Cerebellar nuclear complex (tissue), 1 donor: ENCODE results near the gene ARHGAP10.

Experiments
- DNase-seq, 2 experiments: peaks; one replicate each; lab custom pipeline; 2025; lab: John Stamatoyannopoulos, UW

The ARHGAP10 gene

DNA sequence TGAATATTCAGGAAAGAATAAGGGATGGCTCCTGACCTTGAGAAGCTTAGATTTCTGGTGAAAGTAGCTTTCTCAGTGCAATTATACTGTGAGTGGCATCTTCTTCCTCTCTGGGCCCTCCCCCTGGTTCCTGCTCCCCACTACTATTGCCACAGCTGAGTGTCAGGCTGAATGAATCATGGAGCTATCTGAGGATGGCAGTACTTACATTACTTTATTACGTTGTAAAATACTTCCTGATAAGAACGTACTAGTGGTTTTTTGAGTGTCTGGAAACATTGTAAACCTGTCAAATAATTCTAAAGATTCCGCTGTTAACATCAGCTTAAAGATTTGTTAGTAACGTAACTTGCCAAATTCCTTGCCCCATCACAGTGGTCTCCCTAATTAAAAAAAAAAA lies 36.2 kb downstream of the ARHGAP10 start:
- no peak for DNase-seq

DNA sequence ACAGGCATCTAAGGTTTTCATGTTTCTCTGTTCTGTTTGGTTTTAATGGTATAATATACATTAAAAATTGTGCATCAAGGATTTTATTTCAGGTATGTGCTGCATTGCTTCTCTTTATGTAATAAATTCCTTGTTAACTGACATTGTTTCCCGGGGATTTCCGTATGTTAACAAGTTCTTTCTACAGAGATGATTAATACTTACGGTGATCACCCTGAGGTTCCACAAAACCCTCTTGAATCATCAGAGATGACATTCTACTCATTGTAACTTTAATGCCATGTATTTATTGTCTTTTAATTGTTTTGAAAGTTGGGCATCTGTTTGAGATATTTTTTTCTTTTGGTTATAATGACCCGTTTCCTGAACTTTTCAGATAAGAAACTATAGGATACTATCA lies 37.5 kb downstream of the ARHGAP10 start:
- no peak for DNase-seq

DNA sequence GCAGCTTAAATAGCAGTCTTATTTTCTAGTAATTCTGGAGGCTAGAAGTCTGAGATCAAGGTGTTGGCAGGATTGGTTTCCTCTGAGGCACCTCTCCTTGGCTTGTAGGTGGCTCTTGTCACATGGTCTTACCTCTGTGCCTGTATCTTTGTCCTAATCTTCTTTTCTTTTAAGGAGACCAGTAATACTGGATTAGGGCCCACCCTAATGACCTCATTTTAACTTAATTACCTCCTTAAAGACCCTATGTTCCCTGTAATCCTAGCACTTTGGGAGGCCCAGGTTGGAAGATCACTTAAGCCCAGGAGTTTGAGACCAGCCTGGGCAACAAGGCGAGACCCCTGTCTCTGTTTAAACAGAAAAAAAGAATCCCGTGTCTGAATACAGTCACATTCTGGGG lies 38.9 kb downstream of the ARHGAP10 start:
- DNase-seq: no peak

DNA sequence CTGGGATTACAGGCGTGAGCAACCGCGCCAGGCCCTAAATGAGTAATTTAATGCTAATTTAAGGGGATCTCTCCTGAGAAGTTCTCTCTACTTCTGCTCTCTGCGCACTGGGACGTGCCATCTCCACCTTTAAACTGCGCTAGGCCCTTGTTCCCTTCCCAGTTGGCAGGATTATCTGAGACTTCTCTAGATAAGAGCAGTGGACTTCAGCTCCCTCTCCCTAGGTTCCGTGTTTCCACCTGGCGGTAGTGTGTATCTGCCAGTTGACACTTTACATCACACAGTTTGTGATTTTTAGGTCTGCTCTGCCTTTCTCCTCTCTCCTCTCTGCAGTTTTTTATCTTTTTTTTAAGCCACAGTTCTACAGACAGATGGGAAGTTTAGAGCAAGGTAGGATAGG lies 40.2 kb downstream of the ARHGAP10 start:
- DNase-seq: no peak

DNA sequence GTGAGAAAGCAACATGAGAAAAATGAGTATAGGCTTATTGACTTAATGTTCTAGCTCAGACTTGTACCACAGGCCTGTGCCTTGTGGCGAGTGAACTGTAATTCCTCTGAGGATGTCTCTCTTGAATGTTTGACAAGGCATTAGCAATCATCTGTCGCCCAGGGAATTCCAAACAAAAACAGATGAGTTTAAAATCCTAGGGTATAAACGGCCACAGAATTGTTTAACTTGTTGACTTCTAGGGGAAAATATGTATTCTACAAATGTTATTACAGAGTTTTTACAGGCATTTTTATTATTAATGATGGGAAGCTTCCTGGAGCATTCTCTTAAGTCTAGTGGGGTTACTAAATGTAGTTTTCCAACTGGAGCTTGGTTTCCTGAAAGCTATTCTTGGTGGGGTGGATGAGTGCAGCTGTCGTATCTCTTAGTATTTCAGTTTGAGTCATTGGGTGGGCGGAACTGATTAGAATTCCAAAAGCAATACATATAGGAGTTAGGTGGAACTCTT lies 40.6 kb downstream of the ARHGAP10 start:
- DNase-seq: no peak

DNA sequence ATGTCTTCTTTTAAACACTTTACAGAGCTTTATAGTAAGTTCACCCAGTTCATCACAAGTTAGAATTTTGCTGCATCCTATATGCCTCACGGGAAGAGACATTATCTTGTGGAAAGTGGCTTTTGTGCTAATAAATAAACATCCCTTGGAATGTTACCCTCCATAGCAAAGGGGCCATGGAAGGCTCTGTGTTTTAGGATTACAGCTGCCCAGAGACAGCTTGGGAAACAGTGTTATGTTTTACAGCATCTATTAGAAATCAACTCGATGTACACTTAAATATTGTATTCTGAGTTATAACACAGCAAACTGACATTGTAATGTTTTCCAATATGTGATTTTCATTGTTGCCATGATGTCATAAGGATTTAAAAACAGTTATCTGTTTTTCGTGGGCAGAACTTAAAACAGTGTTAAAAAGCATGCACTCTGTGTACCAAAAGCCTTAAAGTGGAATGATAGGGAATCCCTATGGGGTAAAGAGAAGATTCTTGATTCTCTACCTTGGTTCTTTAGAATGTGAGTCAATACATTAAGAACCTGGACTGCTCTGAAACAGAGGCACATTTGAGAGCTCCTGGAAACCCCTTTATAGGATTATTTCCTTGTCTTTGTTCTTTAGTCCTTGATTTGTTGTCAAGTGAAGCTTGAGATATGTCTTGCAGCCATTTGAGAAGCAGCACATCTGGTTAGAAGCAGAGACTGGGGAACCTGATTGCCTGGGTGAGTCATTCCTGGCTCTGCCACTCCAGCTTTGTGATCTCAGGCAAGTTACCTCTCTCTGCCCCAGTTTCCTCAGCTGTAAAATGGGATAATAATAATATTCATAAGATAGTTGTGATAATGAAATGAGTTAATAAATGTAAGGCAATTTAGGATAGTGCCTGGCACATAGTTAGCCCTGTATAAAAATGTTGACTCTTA lies 41.6 kb downstream of the ARHGAP10 start:
- no peak for DNase-seq

DNA sequence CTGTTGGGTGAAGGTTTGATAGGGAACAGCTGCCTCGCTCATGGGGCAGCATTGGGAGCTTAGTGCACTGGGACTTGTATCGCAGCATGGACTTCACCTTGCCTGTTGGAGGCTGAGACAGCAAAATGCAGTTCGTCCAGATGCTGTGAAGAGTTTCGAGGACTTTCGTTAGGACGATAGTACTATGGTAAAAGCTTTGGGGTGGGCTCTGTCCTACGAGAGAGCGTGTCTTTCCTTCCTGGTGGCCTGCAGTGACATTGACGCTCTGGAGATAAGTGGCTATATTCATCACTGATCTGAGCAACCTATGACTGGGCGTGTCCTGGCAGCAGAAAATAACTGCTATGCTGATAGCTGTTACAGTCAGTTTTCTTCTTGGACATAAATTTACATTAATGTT lies 44.8 kb downstream of the ARHGAP10 start:
- DNase-seq: no peak

DNA sequence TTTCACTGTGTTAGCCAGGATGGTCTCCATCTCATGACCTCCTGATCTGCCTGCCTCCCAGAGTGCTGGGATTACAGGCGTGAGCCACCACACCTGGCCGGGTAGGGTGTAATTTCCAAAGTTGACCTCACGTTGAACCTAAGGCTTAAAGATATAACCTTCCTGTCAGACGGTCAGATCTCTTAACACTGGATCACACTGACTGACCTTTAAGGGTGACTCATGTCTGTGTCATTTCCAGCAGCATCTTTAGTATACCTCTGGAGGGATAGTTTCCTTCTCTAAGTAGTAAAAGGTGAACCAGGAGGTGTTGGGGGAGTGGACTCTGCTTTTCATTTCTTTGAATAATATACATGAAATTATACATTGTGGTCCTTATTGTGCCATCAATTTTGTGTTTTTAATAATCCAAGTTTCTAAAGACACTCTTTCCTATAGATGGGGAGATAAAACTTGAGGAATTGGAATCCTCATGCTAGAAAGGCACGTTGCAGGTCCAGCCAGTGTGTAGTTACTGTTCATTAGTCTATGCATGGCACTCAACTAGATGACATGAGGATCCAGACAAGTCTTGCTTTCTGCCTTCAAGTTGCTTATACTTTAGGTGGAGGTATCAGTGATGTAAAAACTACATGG lies 45.7 kb downstream of the ARHGAP10 start:
- no peak for DNase-seq

DNA sequence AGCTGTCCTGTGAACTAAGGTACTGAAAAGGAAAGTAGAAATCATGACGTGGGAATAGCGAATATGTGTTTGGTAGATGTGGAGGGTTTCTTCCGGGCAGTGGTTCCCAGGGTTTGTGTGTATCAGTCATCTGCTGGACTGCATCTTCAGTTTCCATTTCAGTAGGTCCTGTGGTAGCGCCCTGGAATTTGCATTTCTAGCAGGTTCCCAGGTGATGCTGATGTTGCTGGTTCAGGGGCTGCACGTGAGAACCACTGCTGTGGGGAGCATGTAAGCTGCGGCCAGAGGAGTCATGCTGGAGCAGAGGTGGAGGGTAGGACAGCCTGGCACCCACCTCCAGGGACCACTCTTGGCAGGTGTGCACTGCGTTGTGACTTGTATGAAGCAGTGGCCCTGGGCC lies 47.1 kb downstream of the ARHGAP10 start:
- no peak for DNase-seq

DNA sequence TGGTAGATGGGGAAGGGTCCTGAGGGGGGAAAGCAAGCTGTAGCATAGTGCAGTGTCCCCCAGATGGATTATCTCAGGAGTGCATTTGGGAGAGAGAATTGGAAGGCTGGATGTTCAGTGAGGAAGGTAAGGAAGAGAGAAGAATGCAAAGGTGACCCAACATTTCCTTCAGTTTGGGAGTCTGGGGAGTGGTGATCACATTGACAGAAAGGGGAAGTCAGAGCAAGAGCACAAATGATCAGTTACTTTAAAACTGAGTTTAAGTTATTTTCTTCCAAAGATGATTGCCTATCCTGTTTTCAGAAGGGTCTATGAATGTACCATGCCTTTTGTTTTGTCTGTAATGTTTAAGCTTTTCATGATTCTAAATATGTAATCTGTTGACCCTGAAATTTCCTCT lies 47.6 kb downstream of the ARHGAP10 start:
- DNase-seq: no peak

DNA sequence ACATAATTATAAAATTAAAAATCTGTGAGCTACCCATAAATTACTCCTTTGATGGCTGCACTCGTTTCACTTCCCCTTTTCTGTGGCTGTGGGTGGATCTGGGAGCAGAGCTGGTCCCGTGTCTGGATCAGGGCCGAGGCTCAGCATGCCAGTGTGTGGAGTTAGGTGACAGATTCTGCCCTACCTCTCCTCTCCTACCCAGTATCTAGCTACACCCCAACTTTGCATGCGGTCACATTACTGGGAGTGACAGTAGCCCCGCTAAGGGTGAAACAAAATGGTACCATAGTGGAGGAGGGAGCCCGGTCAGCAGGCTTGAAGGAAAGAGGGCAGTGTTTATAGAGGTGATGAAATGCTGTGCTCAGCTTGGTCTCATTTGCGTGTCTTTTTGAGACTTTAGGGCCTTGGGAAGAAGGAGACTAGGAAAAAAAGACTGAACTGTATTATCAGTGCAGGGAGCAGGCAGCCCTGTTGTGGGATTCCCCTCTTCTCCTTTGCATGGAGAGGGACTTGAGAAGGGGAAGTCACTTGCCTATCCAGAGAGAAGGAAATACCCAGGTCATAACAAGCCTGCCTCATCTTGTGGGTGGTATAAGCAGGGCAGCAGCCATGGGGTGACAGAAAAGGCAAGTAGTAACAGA lies 48.4 kb downstream of the ARHGAP10 start:
- DNase-seq: no peak

DNA sequence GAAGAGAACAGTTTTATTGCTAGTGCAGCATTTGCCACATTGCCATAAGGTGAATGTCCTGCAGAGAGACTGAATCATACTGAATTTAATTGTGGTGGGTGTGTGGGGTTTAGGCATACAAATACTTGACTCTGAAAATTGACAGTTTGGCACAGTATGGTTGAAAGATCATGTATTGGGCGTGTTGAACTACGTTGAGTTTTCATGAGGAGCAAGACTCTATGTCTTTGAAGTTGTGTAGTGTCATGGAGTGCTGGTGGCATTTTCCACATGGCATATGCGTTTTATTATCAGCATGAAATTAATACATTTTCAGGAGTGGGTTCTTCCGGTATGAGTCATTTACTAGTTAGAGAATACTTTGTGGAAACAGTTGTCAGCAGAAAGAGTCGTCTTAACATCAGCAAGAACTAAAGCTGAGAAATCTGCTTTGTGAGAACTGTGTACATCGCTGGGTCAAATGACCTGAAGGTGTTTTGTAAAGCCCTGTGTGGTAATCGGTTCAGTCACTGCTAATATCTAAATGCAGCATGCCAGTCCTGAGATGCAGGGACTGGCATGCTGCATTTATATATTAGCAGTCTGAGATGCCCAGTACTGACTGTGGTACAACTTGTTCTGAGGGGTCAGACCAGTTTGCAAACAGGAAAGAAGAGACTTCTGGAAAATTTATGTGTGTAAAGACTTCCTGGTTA lies 50.3 kb downstream of the ARHGAP10 start:
- no peak for DNase-seq

DNA sequence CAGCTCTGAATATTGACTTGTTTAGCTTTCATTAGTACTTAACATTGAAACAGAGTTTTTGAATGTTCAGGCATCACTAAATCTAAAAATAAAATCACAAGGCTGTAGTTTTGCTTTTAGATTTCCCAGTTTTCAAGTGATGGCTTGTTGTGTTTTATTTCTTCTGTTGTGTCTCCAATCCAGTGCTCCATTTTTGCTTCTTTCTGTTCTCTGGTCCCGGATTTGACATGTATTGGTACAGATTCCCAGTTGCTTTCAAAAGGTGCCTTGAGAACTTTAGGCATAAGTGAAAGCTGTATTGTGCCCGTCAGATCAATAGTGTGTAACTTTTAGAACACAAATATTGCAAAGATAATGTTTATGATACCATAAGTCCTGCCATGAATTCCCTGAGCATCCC lies 53.2 kb downstream of the ARHGAP10 start:
- no peak for DNase-seq

DNA sequence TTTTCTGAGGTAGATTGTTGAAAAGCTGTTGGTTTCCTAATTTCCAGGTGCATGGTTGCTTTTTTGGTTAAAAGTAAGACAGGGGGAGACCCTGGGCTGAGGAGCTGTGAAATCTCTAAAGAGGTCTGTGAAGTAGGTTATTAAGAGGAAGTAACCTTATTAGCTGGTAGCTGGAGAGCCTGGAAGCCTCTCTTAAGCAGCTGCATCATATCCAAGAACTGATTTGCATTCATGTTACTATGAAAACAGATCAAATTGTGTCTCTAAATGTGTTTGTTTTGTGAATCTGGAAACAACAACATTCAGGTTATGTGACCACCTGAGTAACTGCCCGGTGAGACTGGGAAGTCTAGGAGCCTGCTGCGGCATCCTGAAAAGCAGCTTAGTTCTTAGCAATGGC lies 54.1 kb downstream of the ARHGAP10 start:
- DNase-seq: no peak

DNA sequence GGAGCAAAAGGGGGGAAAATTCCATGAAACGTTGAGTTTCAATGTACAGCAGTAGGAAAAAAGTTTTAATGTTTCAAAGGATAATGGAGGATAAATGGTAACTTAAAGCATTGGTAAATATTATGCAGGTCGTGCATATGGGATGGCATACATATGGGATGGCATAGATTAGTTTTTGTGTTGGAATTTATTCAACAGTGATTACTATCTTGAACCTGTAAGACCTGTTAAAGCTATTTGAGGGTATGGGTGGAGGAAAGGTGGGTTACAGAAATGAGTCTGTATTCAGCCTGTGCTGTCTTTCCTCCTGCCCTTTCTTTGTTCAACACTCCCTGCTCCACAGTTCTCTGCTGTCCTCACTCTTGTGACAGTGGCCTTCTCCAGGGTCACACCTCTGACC lies 54.6 kb downstream of the ARHGAP10 start:
- DNase-seq: no peak

DNA sequence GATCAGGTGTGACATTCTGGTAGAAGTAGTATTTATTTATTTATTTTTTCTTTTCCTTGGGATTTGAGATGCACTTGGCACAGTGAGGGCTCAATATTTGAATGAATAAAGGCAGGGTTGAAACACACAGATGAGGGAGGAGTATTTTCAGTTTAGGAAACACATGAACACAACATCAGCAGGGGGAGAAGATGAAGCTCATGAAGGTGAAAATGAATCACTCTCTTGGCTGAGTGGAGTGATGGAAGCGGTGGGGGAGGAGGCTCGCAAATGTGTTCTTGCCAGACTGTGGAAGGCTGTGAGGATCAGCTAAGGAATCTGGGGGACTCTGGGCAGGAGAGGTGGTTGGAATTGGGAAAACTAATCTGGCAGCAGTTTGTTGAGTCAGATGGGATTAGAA lies 55.3 kb downstream of the ARHGAP10 start:
- DNase-seq: no peak

DNA sequence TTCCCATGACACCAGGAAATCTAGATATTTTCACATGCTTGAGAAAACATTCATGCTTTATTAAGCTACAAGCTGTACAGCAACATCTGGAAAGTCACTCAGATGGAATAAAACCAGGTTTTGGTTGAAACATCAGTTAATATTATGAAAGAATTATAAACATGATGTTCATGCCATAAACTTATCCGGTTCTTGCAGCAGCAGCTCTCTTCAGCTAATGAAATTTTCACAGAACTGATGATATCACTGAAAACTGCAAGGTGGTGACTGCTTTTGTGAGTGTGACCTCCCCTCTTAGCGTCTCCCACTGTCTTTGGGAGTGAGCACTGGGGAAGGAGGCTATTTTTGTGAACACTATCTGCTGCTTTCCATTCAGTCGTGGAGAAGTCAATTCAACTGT lies 56.9 kb downstream of the ARHGAP10 start:
- DNase-seq: no peak

DNA sequence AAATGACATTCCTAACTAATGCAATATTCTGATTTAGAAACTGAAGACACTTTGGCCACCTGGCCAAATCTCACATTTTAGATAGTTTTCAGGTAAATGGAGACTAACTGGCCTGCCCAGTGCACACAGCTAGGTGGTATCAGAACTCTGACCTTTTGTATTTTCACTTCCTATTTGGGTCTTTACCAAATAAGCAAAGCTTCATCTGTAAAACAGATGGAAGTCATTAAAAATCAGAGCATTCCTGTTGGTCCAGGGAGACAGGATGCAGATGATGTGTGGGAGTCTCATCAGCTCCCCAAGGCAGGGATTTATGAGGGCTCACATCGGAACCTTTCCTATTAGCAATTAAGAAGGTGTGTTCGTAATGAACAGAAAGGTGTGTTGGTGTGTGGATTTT lies 57.7 kb downstream of the ARHGAP10 start:
- no peak for DNase-seq

DNA sequence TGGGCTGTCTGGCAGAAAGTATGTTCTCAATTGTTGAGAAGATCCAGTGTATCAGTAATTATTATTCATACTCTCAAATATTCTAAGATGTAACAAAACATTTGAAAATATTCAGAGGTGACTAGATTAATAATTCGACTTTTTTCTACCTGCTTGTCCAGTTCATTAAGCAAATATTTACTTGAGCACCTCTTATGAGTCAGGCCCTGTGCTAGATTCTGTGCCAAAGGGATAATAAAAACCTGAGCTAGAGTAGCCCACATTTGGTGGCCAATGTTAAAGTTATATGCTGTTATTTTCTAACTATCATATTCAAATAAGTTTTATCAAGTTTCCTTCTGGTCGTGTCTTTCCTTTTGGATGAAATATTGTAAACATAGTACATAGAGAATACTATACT lies 58.5 kb downstream of the ARHGAP10 start:
- DNase-seq: no peak

DNA sequence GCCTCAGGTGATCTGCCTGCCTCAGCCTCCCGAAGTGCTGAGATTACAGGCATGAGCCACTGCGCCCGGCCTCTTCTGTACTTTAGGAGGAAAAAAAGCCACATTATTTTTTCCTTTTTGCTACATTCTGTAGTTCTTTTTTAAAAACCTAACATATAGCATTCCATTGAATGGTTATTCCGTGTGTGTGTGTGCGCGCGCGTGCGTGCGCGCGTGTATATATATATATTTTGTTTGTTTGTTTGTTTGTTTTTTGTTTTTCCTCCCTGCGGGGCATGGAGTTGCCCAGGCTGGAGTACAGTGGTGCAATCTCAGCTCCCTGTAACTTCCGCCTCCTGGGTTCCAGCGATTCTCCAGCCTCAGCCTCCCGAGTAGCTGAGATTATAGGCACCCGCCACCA lies 59.5 kb downstream of the ARHGAP10 start:
- DNase-seq: no peak

DNA sequence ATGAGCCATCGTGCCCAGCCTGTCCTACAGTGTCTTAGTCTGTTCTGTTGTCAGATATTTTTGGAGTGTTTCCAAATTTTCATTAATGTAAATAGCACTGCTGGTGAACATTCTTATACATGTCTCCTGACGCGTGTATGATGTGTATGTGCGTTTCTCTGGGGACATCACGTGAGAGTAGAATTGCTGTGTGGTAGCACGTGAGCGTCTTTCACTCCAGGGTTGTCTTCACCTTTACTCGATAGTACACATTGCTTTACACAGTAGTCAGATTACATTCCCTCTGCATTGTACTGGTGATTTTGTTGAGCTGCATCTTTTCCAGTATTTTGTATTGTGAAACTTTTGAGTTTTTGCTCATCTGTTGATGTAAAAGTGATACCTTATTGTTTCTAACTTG lies 60.0 kb downstream of the ARHGAP10 start:
- no peak for DNase-seq

DNA sequence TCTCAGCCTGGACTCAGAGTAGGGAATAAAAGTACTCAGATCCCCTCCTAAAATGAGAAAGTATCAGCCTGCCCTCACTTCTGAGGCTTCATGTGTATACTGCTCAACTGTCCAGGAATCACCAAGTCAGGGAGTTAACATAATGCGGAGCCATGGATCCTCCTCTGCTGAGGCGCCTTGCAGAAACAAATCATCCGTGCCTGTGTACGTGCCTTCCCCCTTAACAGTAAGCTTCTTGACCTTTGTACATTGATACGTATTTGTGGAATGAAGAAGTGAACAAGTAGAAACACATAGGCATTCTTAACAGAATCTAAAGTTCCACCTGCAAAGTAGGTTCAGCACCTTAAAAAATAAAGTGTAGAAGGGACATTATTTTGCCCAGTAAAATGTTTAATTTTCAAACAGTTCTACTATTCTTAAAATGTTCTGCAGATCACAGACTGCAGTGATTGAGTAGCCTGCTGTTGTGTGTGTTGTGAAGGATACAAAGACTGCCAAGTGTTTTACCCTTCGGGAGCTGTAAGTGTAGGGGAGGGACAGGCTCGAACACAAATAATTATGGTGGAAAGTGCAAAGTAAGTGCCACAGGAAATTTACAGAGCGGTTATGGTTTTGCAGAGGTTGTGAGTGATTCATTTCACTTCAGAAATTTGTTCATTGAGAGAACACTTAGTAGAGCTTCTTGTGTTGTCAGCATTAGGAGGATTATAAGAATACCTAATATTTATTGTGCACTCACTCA lies 61.9 kb downstream of the ARHGAP10 start:
- no peak for DNase-seq
